HEK293T (cell line): Measurements from ENCODE around the gene PRPF39.

Source experiments
- FOXK2 ChIP-seq: fragments of 450-650 bp; IDR thresholded peaks from 2 replicates; pipeline ENCODE4 v1.6.1; 2016; ENCODE audit warnings: mild to moderate bottlenecking
- FOXM1 ChIP-seq: fragments of 450-650 bp; IDR thresholded peaks from 2 replicates; pipeline ENCODE4 v1.6.1; 2017; ENCODE audit warnings: mild to moderate bottlenecking, borderline replicate concordance
- LEF1 ChIP-seq: fragments of 450-650 bp; IDR thresholded peaks from 2 replicates; pipeline ENCODE4 v1.6.1; 2017; ENCODE audit warnings: mild to moderate bottlenecking, borderline replicate concordance

- no peak for TF ChIP-seq FOXM1
- TF ChIP-seq LEF1, result no peak
- TF ChIP-seq FOXK2, result no peak
Measured at GRCh38 chr14:45104561-45104960, 20.6 kb downstream of the PRPF39 start.
